Gastroesophageal sphincter (tissue), 3 donors: Measurements from ENCODE around the gene EFCAB3.

ENCODE experiments used
- CTCF ChIP-seq, 4 experiments: fragments of 200-600 bp in 2 of 4; fragments of 450-650 bp in 2 of 4; sonication (generic) in 1 of 4; IDR thresholded peaks; one replicate each; pipeline ENCODE4 v1.5.1; 2017 to 2019; ENCODE audit warnings: antibody characterized with exemption in 4 of 4, mild to moderate bottlenecking in 2 of 4, moderate library complexity in 2 of 4
- POLR2A ChIP-seq, 2 donors: fragments of 450-650 bp; IDR thresholded peaks; one replicate each; pipeline ENCODE4 v1.6.1; 2017; ENCODE audit warnings: antibody characterized with exemption in 2 of 2, mild to moderate bottlenecking in 2 of 2, moderate library complexity in 1 of 2
- POLR2AphosphoS5 ChIP-seq: sonication (generic); formaldehyde crosslinking; IDR thresholded peaks from one replicate; pipeline ENCODE4 v1.6.1; 2017; ENCODE audit warnings: antibody characterized with exemption

GRCh38 chr17:62388856-62389255 is 8.5 kb downstream of the EFCAB3 start:
- TF ChIP-seq POLR2A (IDR thresholded peaks at IDR 0.05), result no peak
- TF ChIP-seq POLR2AphosphoS5, result no peak
- TF ChIP-seq CTCF (IDR thresholded peaks at IDR 0.05), result no peak
